C4-2B (cell line): ENCODE data around the gene RRAS.

Experiments
- CTCF ChIP-seq: fragments of 450-650 bp; conservative IDR thresholded peaks from 2 replicates; pipeline ENCODE4 v1.5.1; 2017; ENCODE audit warnings: mild to moderate bottlenecking
- ZFX ChIP-seq: fragments of 450-650 bp; IDR thresholded peaks from 2 replicates; pipeline ENCODE4 v1.6.1; 2017

GRCh38 chr19:49596954-49597702 is 42.8 kb downstream of the RRAS start:
- TF ChIP-seq CTCF, result no peak
- TF ChIP-seq ZFX, result no peak
